EL (cell line): ENCODE results near the gene PCDHA12.
"Not testable (repeated sequence)": the region's sequence is repeated elsewhere in the genome, so short reads cannot be mapped to it uniquely, and the experiment has no call there.

Experiments used
- DNase-seq: peaks from one replicate; pipeline ENCODE4 v3.0.0-alpha.2; 2016

The PCDHA12 gene

GRCh38 chr5:140857177-140857986 is 17.7 kb upstream of the PCDHA12 start:
- DNase-seq: no peak

GRCh38 chr5:140857987-140858240 is 17.2 kb upstream of the PCDHA12 start:
- DNase-seq: no peak

GRCh38 chr5:140862441-140863295 is 12.4 kb upstream of the PCDHA12 start:
- no peak for DNase-seq

GRCh38 chr5:140868721-140869554 is 6.2 kb upstream of the PCDHA12 start, which contains the start of gene PCDHA11:
PCDHA11 (plus strand) TSS chr5:140868957; CDS start chr5:140869104, 147 bp downstream.
- peak; percentile 7 for DNase-seq

- DNase-seq: no peak
Measured at GRCh38 chr5:140869555-140869886, 5.6 kb upstream of the PCDHA12 start.

GRCh38 chr5:140870221-140871201 is 4.6 kb upstream of the PCDHA12 start:
- DNase-seq: no peak

GRCh38 chr5:140876541-140877261 is 1.6 kb downstream of the PCDHA12 start:
- not testable (repeated sequence) for DNase-seq

- no peak for DNase-seq
Measured at GRCh38 chr5:140877262-140877581, 2.1 kb downstream of the PCDHA12 start.

GRCh38 chr5:140881889-140882590 is 6.9 kb downstream of the PCDHA12 start, which contains the start of gene PCDHA13:
PCDHA13 (plus strand) TSS chr5:140882124; CDS start chr5:140882269, 145 bp downstream.
- DNase-seq: no peak

GRCh38 chr5:140882591-140882899 is 7.4 kb downstream of the PCDHA12 start:
- peak; percentile 6 for DNase-seq

GRCh38 chr5:140883373-140883772 is 8.3 kb downstream of the PCDHA12 start:
- no peak for DNase-seq

GRCh38 chr5:140883927-140884697 is 9.0 kb downstream of the PCDHA12 start:
- DNase-seq: no peak

GRCh38 chr5:140916325-140916724 is 41.2 kb downstream of the PCDHA12 start:
- DNase-seq: no peak

- no peak for DNase-seq
Measured at GRCh38 chr5:140923601-140924000, 48.5 kb downstream of the PCDHA12 start.

GRCh38 chr5:140925806-140926442 is 50.8 kb downstream of the PCDHA12 start, which contains the start of gene PCDHAC1:
PCDHAC1 (plus strand) TSS chr5:140926299; CDS start chr5:140926893, 594 bp downstream.
- DNase-seq: no peak

- peak; percentile 11 for DNase-seq
Measured at GRCh38 chr5:140926443-140927227, 51.5 kb downstream of the PCDHA12 start.

- no peak for DNase-seq
Measured at GRCh38 chr5:140927228-140927573, 52.1 kb downstream of the PCDHA12 start.
